Activated CD4-positive, alpha-beta T cell treated with anti-CD3 and anti-CD28 coated beads, Interleukin-2, amount 10 ng/mL, durations not matched to agents 7 days and 5 days (primary cell): ENCODE data around the gene CUL2. TPM values are rescaled to one million over a fixed set of nuclear protein-coding genes. Genes with fewer than 3 reads are reported as not detected.
"Not testable (repeated sequence)": the region's sequence is repeated elsewhere in the genome, so short reads cannot be mapped to it uniquely, and the experiment has no call there.

ENCODE experiments used
- CTCF ChIA-PET: fragments of 350-600 bp; sonication (Branson Sonifier 250); formaldehyde crosslinking; loops from one replicate; lab custom pipeline; 2021; ENCODE audit warnings: antibody characterized with exemption; lab: Charles Lee
- POLR2A ChIA-PET: fragments of 350-600 bp; sonication (Branson Sonifier 250); formaldehyde crosslinking; loops from one replicate; lab custom pipeline; 2021; ENCODE audit warnings: antibody characterized with exemption; lab: Charles Lee
- DNase-seq: peaks from one replicate; pipeline ENCODE4 v3.0.0-alpha.2; 2020
- H3K27ac Mint-ChIP-seq: one replicate; pipeline ENCODE4 v1.8.0; 2021; ENCODE audit warnings: mild to moderate bottlenecking, moderate library complexity, mixed read lengths
- H3K27me3 Mint-ChIP-seq: one replicate; pipeline ENCODE4 v1.8.0; 2021; ENCODE audit warnings: mixed read lengths
- H3K36me3 Mint-ChIP-seq: one replicate; pipeline ENCODE4 v1.8.0; 2021; ENCODE audit warnings: low read depth, mixed read lengths
- H3K4me1 Mint-ChIP-seq: one replicate; pipeline ENCODE4 v1.8.0; 2021; ENCODE audit warnings: mixed read lengths
- H3K4me3 Mint-ChIP-seq: one replicate; pipeline ENCODE4 v1.8.0; 2021; ENCODE audit warnings: mild to moderate bottlenecking, moderate library complexity, mixed read lengths
- H3K9me3 Mint-ChIP-seq: one replicate; pipeline ENCODE4 v1.8.0; 2021; ENCODE audit warnings: mixed read lengths
- total RNA-seq, 2 experiments: library from RNA; stranded (reverse); gene quantifications; one replicate each; pipeline ENCODE4 v1.2.3, GENCODE V29; 2021

The CUL2 gene
- total RNA-seq, 2 experiments from 2014 or later: 37.1 to 45.8 TPM

DNA sequence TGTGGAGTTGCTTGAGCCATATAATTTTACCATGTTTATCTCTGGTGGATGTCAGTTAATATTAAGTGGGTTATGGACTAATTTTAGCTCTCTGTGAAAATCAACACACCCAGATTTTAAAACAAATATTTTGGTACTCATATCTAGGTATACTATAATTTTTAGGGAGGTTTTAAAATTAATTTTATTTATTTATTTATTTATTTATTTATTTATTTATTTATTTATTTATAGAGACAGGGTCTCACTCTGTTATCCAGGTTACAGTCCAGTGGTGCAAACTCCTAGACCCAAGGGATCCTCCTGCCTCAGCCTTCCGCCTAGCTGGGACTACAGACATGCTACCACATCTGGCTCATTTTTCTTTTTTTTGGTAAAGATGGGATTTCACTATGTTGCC, 29.2 kb upstream of the CUL2 start:
- Mint-ChIP-seq H3K9me3 (no peaks in the 10 kb centered on the region), H3K27me3 (peaks cover 5% of the 10 kb centered on the region), H3K4me1 (peaks cover 8% of the 10 kb centered on the region), H3K27ac (no peak overlapping the region), H3K36me3 (no peaks in the 10 kb centered on the region), H3K4me3 (no peak overlapping the region)
- ChIA-PET CTCF (interaction anchor here (1.4 to 3.8 kb wide), 3 partner anchors 76 to 117 kb away, joined by 5 to 29 read pairs (median 16); no protein-coding TSS in a partner anchor), POLR2A (no interaction called here)
- no peak for DNase-seq

DNA sequence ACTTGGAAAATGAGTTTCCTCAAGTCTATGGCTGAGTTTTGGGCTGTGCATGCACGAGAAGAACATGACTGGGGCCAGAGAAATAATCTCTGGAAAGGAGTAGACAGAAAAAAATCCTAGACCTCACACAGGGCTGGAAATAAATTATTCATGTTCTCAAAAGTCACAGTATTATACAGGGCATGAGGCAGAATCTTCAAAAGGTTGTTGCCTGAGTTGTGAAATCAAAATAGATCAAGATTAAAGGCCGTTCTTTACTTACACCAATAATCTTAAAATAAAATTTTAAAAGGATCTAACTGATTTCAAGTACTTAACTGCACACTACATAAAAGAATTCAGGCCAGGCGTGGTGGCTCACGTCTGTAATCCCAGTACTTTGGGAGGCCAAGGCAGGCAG, 22.4 kb upstream of the CUL2 start:
- CTCF ChIA-PET: interaction anchor here (0.6 kb wide), 1 partner anchor 19 kb away, joined by 3 read pairs; no protein-coding TSS in a partner anchor
- Mint-ChIP-seq H3K27ac (no peak overlapping the region), H3K36me3 (no peaks in the 10 kb centered on the region), H3K4me3 (no peak overlapping the region), H3K27me3 (peaks cover 2% of the 10 kb centered on the region), H3K9me3 (no peaks in the 10 kb centered on the region), H3K4me1 (no peaks in the 10 kb centered on the region)
- POLR2A ChIA-PET: no interaction called here
- DNase-seq: no peak

DNA sequence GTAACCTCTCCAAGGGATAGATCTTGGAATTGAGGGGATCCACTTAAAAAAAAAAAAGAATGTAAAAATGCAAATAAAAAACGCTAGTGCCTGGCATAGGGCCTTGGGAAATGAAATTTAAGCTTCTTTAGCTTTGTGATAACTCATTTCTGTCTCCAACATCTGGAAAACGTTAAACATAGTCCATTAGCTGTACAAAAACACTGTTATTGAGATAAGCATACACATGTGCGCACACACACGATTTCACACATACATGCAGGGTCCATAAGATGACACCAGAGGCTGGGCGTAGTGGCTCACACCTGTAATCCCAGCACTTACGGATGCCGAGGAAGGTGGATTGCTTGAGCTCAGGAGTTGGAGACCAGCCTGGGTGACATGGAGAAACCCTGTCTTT, 13.7 kb upstream of the CUL2 start:
- ChIA-PET POLR2A (no interaction called here), CTCF (interaction anchor here (0.6 kb wide), 1 partner anchor 24 kb away, joined by 4 read pairs; no protein-coding TSS in a partner anchor)
- H3K27ac Mint-ChIP-seq: no peak overlapping the region
- no peaks in the 10 kb centered on the region for H3K9me3 Mint-ChIP-seq
- H3K4me3 Mint-ChIP-seq: no peak overlapping the region
- DNase-seq: no peak
- H3K4me1 Mint-ChIP-seq: no peaks in the 10 kb centered on the region
- H3K36me3 Mint-ChIP-seq: no peaks in the 10 kb centered on the region
- H3K27me3 Mint-ChIP-seq: peaks cover 3% of the 10 kb centered on the region

DNA sequence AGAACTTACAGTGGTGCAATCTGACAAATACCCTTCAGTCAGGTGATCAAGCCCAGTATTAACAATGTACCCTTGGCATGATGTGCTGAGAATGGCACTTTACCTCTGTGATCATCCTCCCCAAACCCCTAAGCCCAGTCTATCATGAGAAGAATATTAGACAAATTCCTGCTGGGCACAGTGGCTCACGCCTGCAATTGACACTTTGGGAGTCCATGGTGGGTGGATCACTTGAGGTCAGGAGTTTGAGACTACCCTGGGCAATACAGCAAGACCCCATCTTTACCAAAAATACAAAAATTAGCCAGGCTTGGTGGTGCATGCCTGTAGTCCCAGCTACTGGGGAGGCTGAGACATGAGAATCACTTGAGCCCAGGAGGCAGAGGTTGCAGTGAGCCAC, 7.4 kb upstream of the CUL2 start:
- ChIA-PET POLR2A (no interaction called here), CTCF (interaction anchor here (1.1 kb wide), 1 partner anchor 8 kb away, joined by 4 read pairs; the partner anchor contains the start of gene CUL2)
- H3K27me3 Mint-ChIP-seq: peaks cover 17% of the 10 kb centered on the region
- DNase-seq: no peak
- no peak overlapping the region for H3K4me3 Mint-ChIP-seq
- H3K27ac Mint-ChIP-seq: no peak overlapping the region
- no peaks in the 10 kb centered on the region for H3K9me3 Mint-ChIP-seq
- H3K36me3 Mint-ChIP-seq: peaks cover 2% of the 10 kb centered on the region
- H3K4me1 Mint-ChIP-seq: no peaks in the 10 kb centered on the region

DNA sequence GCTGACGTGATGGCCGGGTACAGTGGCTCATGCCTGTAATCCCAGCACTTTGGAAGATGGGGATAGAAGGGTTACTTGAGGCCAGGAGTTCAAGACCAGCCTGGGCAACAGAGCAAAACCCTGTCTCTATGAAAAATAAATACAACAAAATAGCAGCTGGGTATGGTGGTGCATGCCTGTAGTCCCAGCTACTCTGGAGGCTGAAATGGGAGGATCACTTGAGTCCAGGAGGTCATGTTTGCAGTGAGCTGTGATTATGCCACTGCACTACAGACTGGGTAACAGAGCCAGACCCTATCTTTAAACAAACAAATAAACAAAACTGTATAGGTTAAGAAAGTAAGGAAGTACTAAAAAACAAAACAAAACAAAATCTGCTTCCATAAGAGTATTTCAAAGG, 6.2 kb upstream of the CUL2 start:
- Mint-ChIP-seq H3K4me3 (no peak overlapping the region), H3K36me3 (peaks cover 2% of the 10 kb centered on the region), H3K27ac (no peak overlapping the region), H3K4me1 (peaks cover 1% of the 10 kb centered on the region), H3K9me3 (no peaks in the 10 kb centered on the region), H3K27me3 (peaks cover 17% of the 10 kb centered on the region)
- ChIA-PET CTCF (interaction anchor here (0.6 to 1.1 kb wide), 3 partner anchors 10 to 26 kb away, joined by 3 read pairs; no protein-coding TSS in a partner anchor), POLR2A (no interaction called here)
- DNase-seq: no peak

DNA sequence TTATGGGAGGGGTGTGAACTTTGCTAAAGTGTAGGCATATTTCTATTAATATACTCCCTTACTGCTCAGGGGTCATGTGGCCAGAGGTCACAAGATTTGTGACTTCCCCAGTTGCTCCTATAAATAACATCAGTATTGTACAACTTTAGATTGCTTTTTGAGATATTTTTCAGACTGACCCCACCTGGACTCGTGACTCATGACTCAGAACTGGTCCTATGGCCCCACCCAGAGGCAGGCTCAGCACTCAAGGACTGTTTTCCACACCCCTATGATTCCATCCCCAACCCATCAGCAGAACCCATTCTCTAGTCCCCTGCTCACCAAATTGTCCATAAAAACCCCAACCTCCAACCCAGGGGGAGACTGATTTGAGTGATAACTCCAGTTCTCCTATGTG, 2.7 kb upstream of the CUL2 start:
- ChIA-PET POLR2A (no interaction called here), CTCF (interaction anchor here (0.6 kb wide), 1 partner anchor 131 kb away, joined by 3 read pairs; no protein-coding TSS in a partner anchor)
- Mint-ChIP-seq H3K36me3 (peaks cover 11% of the 10 kb centered on the region), H3K27me3 (peaks cover 8% of the 10 kb centered on the region), H3K27ac (no peak overlapping the region), H3K4me3 (no peak overlapping the region), H3K9me3 (no peaks in the 10 kb centered on the region), H3K4me1 (peaks cover 23% of the 10 kb centered on the region)
- DNase-seq: no peak

DNA sequence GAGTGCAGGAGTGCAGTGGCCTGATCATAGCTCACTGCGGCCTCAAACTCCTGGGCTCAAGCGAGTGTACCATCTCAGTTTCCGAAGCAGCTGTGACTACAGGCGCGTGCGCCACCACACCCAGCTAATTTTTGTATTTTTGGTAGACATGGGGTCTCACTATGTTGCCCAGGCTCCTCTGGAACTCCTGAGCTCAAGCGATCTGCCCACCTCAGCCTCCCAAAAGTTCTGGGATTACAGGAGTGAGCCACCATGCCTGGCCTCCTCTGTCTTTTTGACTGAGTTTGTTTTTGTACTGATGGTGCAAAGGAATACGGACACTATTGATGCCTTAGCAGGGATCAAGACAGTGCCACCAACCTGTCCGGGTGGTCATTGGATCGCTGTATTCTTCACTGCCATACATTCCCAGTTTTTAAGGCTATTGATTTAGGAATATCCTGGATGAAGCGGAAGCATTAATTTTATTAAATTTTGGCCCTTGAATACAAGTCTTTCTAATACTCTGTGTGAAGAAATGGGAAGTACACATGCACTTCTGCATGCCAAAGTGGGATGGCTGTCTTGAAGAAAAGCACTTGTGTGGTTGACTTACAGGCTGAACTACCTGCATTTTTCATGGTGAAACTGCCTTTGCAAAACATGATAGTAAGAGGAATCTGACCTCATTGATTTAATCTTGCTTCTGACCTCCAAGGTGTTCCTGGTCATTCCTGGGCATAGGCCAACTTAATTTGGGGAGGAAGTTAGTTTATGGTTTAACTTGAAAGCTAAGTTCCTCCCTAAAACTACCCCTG, 2.1 kb upstream of the CUL2 start:
- H3K27ac Mint-ChIP-seq: no peak overlapping the region
- peaks cover 30% of the 10 kb centered on the region for H3K4me1 Mint-ChIP-seq
- peaks cover 8% of the 10 kb centered on the region for H3K27me3 Mint-ChIP-seq
- POLR2A ChIA-PET: interaction anchor here (0.5 kb wide), 1 partner anchor 347 kb away, joined by 4 read pairs; no protein-coding TSS in a partner anchor
- CTCF ChIA-PET: interaction anchor here (0.7 kb wide), 1 partner anchor 246 kb away, joined by 3 read pairs; no protein-coding TSS in a partner anchor
- H3K36me3 Mint-ChIP-seq: peaks cover 18% of the 10 kb centered on the region
- no peak for DNase-seq
- no peaks in the 10 kb centered on the region for H3K9me3 Mint-ChIP-seq
- no peak overlapping the region for H3K4me3 Mint-ChIP-seq

DNA sequence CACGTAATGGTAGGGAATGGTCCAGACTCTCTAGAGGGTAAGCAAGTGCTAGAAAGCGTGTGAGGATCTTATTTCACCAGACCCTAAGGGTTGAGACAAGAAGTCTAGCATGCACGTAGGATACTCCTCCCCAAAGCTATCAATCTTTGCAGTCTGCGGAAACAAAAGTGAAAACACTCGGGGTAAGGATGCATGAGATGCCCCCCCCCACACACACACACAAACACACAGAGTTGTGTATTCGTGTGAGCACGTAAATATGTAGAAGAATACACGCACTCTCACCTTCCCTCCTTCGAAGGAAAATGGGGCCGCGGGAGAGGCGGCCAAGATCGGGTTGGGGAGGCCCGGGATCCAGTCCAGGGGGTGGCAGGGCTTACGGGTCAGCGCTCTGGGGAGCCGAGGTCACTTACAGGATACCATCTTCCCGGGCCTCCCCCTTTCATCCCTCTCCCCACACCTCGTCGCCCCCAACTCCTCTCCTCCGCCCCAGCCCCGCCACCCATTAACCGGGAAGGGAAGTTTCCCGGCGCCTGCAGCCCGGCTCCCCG, 455 bp downstream of the CUL2 start:
- Mint-ChIP-seq H3K4me1 (peaks cover 38% of the 10 kb centered on the region), H3K9me3 (no peaks in the 10 kb centered on the region), H3K36me3 (peaks cover 21% of the 10 kb centered on the region), H3K27ac (peak overlapping the region; percentile 93), H3K4me3 (peak overlapping the region; percentile 94), H3K27me3 (no peaks in the 10 kb centered on the region)
- ChIA-PET CTCF (interaction anchor here (0.8 to 1.5 kb wide), 5 partner anchors 9 to 106 kb away, joined by 3 to 4 read pairs (median 3); partner anchors contain the start of gene CREM), POLR2A (no interaction called here)
- peak; percentile 45 for DNase-seq

DNA sequence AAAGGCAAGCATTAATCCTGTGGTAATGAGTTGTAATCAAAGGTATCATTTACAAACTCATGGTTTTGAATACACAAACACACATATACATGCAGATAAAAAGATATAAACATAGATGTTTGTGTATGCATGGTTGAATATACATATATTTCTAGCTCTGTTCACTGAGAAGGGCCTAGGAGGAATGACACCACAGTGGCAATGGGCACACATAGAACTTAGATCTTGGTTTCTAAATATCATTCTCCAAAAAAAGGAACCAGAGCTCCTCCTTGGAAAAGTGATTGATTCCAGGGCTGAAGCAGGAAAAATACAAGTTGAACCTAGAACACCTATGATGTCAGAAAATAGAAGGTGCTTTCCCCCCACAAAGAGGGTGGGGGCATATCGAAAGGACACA, 6.9 kb downstream of the CUL2 start:
- POLR2A ChIA-PET: no interaction called here
- DNase-seq: no peak
- Mint-ChIP-seq H3K36me3 (peaks cover 38% of the 10 kb centered on the region), H3K27ac (no peak overlapping the region), H3K27me3 (no peaks in the 10 kb centered on the region), H3K9me3 (peaks cover 7% of the 10 kb centered on the region), H3K4me3 (no peak overlapping the region), H3K4me1 (peaks cover 26% of the 10 kb centered on the region)
- CTCF ChIA-PET: no interaction called here

DNA sequence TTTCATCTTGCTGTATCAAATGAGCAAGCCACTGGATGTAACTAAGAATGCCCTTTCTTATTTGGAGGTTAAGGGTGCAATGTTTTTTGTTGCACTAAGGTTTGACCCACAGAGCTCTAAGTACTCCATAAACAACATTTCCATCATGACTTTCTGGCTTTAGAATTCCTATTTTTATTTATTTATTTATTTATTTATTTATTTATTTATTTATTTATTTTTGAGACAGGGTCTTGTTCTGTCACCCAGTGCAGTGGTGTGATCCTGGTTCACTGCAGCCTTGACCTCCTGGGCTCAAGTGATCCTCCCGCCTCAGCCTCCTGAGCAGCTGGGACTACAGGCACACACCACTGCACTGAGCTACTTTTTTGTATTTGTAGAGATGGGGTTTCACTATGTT, 9.9 kb downstream of the CUL2 start:
- H3K36me3 Mint-ChIP-seq: peaks cover 26% of the 10 kb centered on the region
- H3K4me1 Mint-ChIP-seq, H3K9me3 Mint-ChIP-seq, H3K4me3 Mint-ChIP-seq, POLR2A ChIA-PET, H3K27ac Mint-ChIP-seq, H3K27me3 Mint-ChIP-seq, DNase-seq: not testable (repeated sequence)
- CTCF ChIA-PET: interaction anchor here (1.3 kb wide), 1 partner anchor 8 kb away, joined by 4 read pairs; no protein-coding TSS in a partner anchor

DNA sequence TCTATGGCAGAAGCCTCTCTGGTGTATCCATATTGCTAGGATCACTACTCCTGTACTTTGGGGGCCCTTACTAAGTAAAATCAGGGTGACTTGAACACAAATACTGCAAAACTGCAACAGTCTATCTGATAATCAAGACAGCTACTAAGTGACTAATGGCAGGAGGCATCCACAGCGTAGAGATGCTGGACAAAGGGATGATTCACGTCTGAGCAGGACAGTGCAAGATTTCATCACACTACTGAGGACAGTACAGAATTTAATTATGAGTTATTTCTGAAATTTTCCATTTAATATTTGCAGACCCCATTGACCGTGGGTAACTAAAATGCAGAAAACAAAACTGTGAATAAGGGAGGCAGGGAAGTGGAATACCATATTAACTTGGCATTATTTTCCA, 10.4 kb downstream of the CUL2 start:
- ChIA-PET POLR2A (no interaction called here), CTCF (interaction anchor here (1.3 kb wide), 1 partner anchor 8 kb away, joined by 4 read pairs; no protein-coding TSS in a partner anchor)
- Mint-ChIP-seq H3K27ac (no peak overlapping the region), H3K27me3 (no peaks in the 10 kb centered on the region), H3K4me1 (peaks cover 9% of the 10 kb centered on the region), H3K36me3 (peaks cover 26% of the 10 kb centered on the region), H3K4me3 (no peak overlapping the region), H3K9me3 (peaks cover 7% of the 10 kb centered on the region)
- DNase-seq: no peak

DNA sequence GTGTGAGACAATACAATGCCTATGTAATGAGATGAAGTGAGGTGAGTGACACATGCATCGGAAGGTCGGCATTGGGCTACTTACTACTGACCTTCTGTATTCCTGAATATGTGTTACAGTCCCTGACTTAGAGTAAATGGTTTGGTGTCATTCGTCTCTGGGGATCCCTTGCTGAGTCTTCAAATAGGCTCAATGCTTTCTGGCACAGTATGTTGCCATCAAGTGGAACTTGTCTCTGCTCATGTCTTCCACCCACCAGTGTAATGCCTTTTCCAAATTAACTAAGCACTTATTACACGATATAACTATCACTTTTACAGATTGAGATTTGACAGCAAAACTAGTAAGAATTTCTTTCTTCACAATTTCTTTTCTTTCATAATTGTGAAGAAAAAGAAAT, 10.9 kb downstream of the CUL2 start:
- ChIA-PET POLR2A (no interaction called here), CTCF (interaction anchor here (1.3 kb wide), 1 partner anchor 7 kb away, joined by 4 read pairs; no protein-coding TSS in a partner anchor)
- H3K4me3 Mint-ChIP-seq: no peak overlapping the region
- peaks cover 5% of the 10 kb centered on the region for H3K4me1 Mint-ChIP-seq
- H3K27me3 Mint-ChIP-seq: no peaks in the 10 kb centered on the region
- DNase-seq: no peak
- peaks cover 5% of the 10 kb centered on the region for H3K9me3 Mint-ChIP-seq
- peaks cover 25% of the 10 kb centered on the region for H3K36me3 Mint-ChIP-seq
- no peak overlapping the region for H3K27ac Mint-ChIP-seq

DNA sequence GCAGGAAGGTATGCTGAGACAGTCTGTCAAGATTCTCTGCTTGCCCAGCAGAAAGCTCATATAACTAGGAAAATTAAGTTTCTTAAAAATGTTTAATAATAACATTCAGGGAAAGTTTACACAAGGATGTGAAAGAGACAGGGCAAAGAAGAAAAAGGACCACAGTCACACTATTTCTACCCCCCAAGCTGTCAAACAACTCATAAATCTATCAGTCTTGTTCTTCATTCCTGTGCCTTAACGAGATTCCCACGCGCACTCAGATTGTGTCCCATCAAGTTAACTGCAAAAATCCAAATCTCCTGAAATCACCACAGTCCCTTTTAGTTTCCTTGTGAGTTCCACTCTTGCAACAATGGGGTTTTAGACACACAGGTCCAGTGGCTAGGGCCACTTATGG, 14.9 kb downstream of the CUL2 start:
- Mint-ChIP-seq H3K36me3 (peaks cover 8% of the 10 kb centered on the region), H3K27me3 (no peaks in the 10 kb centered on the region), H3K4me1 (no peaks in the 10 kb centered on the region), H3K4me3 (no peak overlapping the region), H3K27ac (no peak overlapping the region), H3K9me3 (no peaks in the 10 kb centered on the region)
- no peak for DNase-seq
- ChIA-PET CTCF (no interaction called here), POLR2A (interaction anchor here (0.6 kb wide), 1 partner anchor 407 kb away, joined by 3 read pairs; no protein-coding TSS in a partner anchor)
